Measurements from ENCODE around the gene NR1H3. TPM values are rescaled to one million over a fixed set of nuclear protein-coding genes. Genes with fewer than 3 reads are reported as not detected.

The NR1H3 gene
- total RNA-seq, 2 experiments from 2014 or later = 12.7 to 15.3 TPM

DNA sequence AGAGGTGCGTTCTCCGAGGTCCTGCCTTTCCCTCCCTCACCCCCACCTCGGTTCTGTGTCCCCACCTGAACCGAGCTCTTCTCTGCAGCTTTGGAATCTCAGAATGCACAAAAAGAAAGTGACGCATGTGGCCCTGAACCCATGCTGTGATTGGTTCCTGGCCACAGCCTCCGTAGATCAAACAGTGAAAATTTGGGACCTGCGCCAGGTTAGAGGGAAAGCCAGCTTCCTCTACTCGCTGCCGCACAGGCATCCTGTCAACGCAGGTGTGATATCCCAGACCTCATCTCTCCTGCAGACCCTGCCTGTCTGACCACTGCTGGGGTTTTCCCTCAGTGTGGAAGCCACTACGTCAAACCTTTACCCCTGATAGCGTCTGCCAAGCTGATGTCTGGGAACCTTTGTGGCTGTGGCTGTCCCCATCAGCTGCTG, 23.1 kb upstream of the NR1H3 start:
- Mint-ChIP-seq H3K27me3 (no peaks in the 10 kb centered on the region), H3K27ac (peak overlapping the region; percentile 56), H3K4me3 (no peak overlapping the region), H3K36me3 (ENCODE audit: low read depth) (peaks cover 62% of the 10 kb centered on the region), H3K4me1 (ENCODE audit: low read depth) (peaks cover 20% of the 10 kb centered on the region), H3K9me3 (no peaks in the 10 kb centered on the region)
- intact Hi-C loops (cut with micrococcal nuclease) = no loop called here
- no peak for TF ChIP-seq CTCF (IDR thresholded peaks at IDR 0.05)
- CTCF ChIA-PET = interaction anchor here (0.7 to 6.0 kb wide), 9 partner anchors 13 to 414 kb away, joined by 3 to 30 read pairs (median 5); partner anchors contain the start of gene ACP2
- POLR2A ChIA-PET = interaction anchor here (0.9 to 9.9 kb wide), 9 partner anchors 8 to 134 kb away, joined by 3 to 118 read pairs (median 7); partner anchors contain the start of genes ACP2 and DDB2
- DNase-seq (peak; percentile 54), ATAC-seq (peak; percentile 73)

- Mint-ChIP-seq H3K4me1 (ENCODE audit: low read depth) (peaks cover 20% of the 10 kb centered on the region), H3K27me3 (no peaks in the 10 kb centered on the region), H3K9me3 (no peaks in the 10 kb centered on the region), H3K4me3 (no peak overlapping the region), H3K27ac (peak overlapping the region; percentile 56), H3K36me3 (ENCODE audit: low read depth) (peaks cover 67% of the 10 kb centered on the region)
- TF ChIP-seq CTCF (IDR thresholded peaks at IDR 0.05) = no peak
- intact Hi-C loops (cut with micrococcal nuclease) = no loop called here
- ChIA-PET CTCF (interaction anchor here (1.1 to 6.0 kb wide), 6 partner anchors 13 to 139 kb away, joined by 3 to 30 read pairs (median 12); partner anchors contain the start of gene ACP2), POLR2A (interaction anchor here (0.9 to 9.9 kb wide), 9 partner anchors 9 to 134 kb away, joined by 3 to 118 read pairs (median 5); partner anchors contain the start of genes ACP2 and DDB2)
- DNase-seq = no peak
- ATAC-seq = no peak
Measured at GRCh38 chr11:47235163-47235562, 22.6 kb upstream of the NR1H3 start.

DNA sequence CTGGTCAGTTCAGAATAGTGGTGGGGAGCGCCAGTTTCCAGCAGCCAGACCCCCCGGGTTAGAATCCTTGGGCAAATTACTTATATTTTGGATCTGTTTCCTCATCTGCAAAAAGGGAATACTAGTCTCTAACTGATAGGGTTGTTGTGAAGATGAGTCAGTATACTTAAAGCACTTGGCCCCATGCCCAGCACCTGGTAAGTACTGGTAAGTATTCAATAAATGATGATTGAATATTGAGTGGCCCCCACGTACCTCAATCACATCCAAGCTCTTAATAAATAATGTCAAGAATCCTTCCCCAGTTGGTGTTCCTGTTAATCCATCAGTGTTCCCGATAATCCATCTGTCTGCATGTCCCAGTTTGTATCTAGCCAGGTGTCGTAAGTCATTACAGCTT, 21.3 kb upstream of the NR1H3 start:
- CTCF ChIA-PET = interaction anchor here (0.8 to 6.0 kb wide), 5 partner anchors 10 to 58 kb away, joined by 3 to 30 read pairs (median 18); partner anchors contain the start of gene ACP2
- Mint-ChIP-seq H3K36me3 (ENCODE audit: low read depth) (peaks cover 67% of the 10 kb centered on the region), H3K27me3 (no peaks in the 10 kb centered on the region), H3K4me1 (ENCODE audit: low read depth) (peaks cover 20% of the 10 kb centered on the region), H3K27ac (no peak overlapping the region), H3K4me3 (no peak overlapping the region), H3K9me3 (no peaks in the 10 kb centered on the region)
- intact Hi-C loops (cut with micrococcal nuclease) = no loop called here
- ATAC-seq = no peak
- POLR2A ChIA-PET = interaction anchor here (1.0 to 9.9 kb wide), 6 partner anchors 9 to 123 kb away, joined by 3 to 118 read pairs (median 7); partner anchors contain the start of genes ACP2 and DDB2
- no peak for TF ChIP-seq CTCF (IDR thresholded peaks at IDR 0.05)
- DNase-seq = no peak

DNA sequence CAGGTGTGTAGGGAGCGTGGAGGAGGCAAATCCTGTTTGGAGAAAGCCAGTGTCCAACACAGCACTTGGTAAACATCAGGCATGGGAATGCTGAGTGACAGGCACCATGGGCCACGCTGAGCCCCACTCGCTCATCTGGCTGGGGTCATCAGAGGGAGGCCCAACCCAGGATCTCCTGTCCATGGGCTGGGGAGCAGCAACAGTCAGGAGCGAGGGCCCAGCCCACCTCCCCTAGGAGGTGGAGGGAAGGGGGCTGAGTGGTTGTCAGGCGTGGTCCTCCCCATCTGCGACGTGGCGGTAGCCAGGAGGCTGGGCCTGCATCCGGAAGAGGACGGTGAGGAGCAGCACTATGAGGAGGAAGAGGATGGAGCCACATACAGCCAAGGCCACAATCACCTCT, 17.9 kb upstream of the NR1H3 start:
- H3K4me1 Mint-ChIP-seq (ENCODE audit: low read depth) = peaks cover 7% of the 10 kb centered on the region
- no peaks in the 10 kb centered on the region for H3K27me3 Mint-ChIP-seq
- no peak overlapping the region for H3K4me3 Mint-ChIP-seq
- no peaks in the 10 kb centered on the region for H3K9me3 Mint-ChIP-seq
- intact Hi-C loops (cut with micrococcal nuclease) = no loop called here
- POLR2A ChIA-PET = interaction anchor here (1.1 to 1.7 kb wide), 2 partner anchors 9 to 24 kb away, joined by 4 to 12 read pairs; partner anchors contain the start of gene ACP2
- ATAC-seq (no peak), DNase-seq (no peak)
- CTCF ChIA-PET = interaction anchor here (1.0 kb wide), 1 partner anchor 9 kb away, joined by 4 read pairs; no protein-coding TSS in a partner anchor
- no peak overlapping the region for H3K27ac Mint-ChIP-seq
- no peak for TF ChIP-seq CTCF (IDR thresholded peaks at IDR 0.05)
- H3K36me3 Mint-ChIP-seq (ENCODE audit: low read depth) = peaks cover 62% of the 10 kb centered on the region

DNA sequence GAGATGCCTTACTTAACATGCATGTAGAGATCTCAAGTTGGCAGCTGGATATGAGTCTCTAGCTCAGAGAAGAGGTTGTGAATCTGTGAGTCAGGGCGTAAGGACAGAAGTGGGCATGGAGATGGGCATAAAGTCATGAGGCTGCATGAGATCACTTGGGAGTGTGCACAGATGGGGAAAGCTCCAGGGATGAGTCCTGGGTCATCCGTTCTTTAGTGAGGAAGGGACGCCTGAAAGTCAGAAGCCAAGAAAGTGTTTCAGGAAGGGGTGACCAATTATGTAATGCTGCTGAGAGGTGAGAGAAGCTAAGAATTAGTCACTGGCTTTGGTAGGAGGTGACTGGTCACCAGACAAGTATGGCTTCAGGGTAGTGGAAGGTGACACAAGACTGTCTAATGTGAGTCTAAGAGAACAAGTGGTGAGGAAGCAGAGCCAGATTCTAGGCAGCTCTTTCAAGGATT, 15.9 kb upstream of the NR1H3 start:
- Mint-ChIP-seq H3K4me3 (no peak overlapping the region), H3K27me3 (no peaks in the 10 kb centered on the region), H3K36me3 (ENCODE audit: low read depth) (peaks cover 47% of the 10 kb centered on the region), H3K9me3 (no peaks in the 10 kb centered on the region), H3K4me1 (ENCODE audit: low read depth) (peaks cover 3% of the 10 kb centered on the region), H3K27ac (peak overlapping the region; percentile 0)
- ChIA-PET CTCF (interaction anchor here (1.2 to 1.6 kb wide), 3 partner anchors 9 to 170 kb away, joined by 3 to 5 read pairs (median 5); no protein-coding TSS in a partner anchor), POLR2A (interaction anchor here (0.7 to 9.2 kb wide), 13 partner anchors 8 to 51 kb away, joined by 3 to 118 read pairs (median 4); partner anchors contain the start of genes DDB2 and MADD)
- DNase-seq (no peak), ATAC-seq (peak; percentile 51)
- intact Hi-C loops (cut with micrococcal nuclease) = no loop called here
- no peak for TF ChIP-seq CTCF (IDR thresholded peaks at IDR 0.05)

Data from activated CD8-positive, alpha-beta T cell treated with anti-CD3 and anti-CD28 coated beads for 36 hours (primary cell).